SK-N-MC (cell line): ENCODE results near the gene MYO9A.

Experiments used
- EZH2 ChIP-seq: fragments of 200-600 bp; sonication (generic); IDR thresholded peaks from one replicate; pipeline ENCODE4 v1.6.1; 2017; ENCODE audit warnings: antibody characterized with exemption
- POLR2AphosphoS5 ChIP-seq: IDR thresholded peaks from 2 replicates; pipeline ENCODE4 v1.6.1; 2012; ENCODE audit warnings: mild to moderate bottlenecking, low read depth, low read length, borderline replicate concordance

- no peak for TF ChIP-seq EZH2
- TF ChIP-seq POLR2AphosphoS5 = no peak
These were observed 226.9 kb downstream of the MYO9A start for GRCh38 chr15:71891026-71891425.
